PC-3 (cell line): ENCODE measurements around the gene ZNF710. TPM values are rescaled to one million over a fixed set of nuclear protein-coding genes. Genes with fewer than 3 reads are reported as not detected.

ENCODE experiments used
- ATAC-seq: fragments of 200-7000 bp; cut with Tn5 transposase; 2 replicates; pipeline ENCODE4 v1.9.1; 2020; ENCODE audit warnings: mild to moderate bottlenecking, moderate library complexity
- BruUV-seq: library from RNA; stranded (reverse); fragments of 400-500 nt; replicated peaks from 2 replicates; lab custom pipeline; 2021; lab: Mats Ljungman, UMichigan
- CTCF ChIA-PET: fragments of 300-600 bp; sonication (Branson Sonifier 250); formaldehyde crosslinking; loops from one replicate; lab custom pipeline; 2022; ENCODE audit warnings: antibody characterized with exemption; lab: Charles Lee
- POLR2A ChIA-PET: fragments of 300-600 bp; sonication (Branson Sonifier 250); formaldehyde crosslinking; loops from one replicate; lab custom pipeline; 2022; ENCODE audit warnings: antibody characterized with exemption; ENCODE audit not compliant: unreplicated experiment; lab: Charles Lee
- DNase-seq: peaks from one replicate; pipeline ENCODE4 v3.0.0-alpha.2; 2015
- H2AFZ ChIP-seq: fragments of 300-600 bp; sonication (generic); 2 replicates; pipeline ENCODE4 v1.6.0; 2016; ENCODE audit warnings: antibody characterized with exemption, low read length
- H3F3A ChIP-seq: fragments of 300-600 bp; sonication (generic); one replicate; pipeline ENCODE4 v1.6.0; 2017; ENCODE audit warnings: antibody characterized with exemption, low read length, control low read depth, mild to moderate bottlenecking; ENCODE audit not compliant: unreplicated experiment
- H3K27ac ChIP-seq: fragments of 300-600 bp; sonication (generic); 2 replicates; pipeline ENCODE4 v1.5.1; 2016; ENCODE audit warnings: mild to moderate bottlenecking, low read length
- H3K27me3 ChIP-seq: fragments of 300-600 bp; sonication (generic); 2 replicates; pipeline ENCODE4 v1.6.1; 2016; ENCODE audit warnings: low read length, mixed read lengths
- H3K36me3 ChIP-seq: fragments of 300-600 bp; sonication (generic); 2 replicates; pipeline ENCODE4 v1.6.1; 2016; ENCODE audit warnings: low read depth, mixed run types, low read length, mixed read lengths
- H3K4me1 ChIP-seq: fragments of 300-600 bp; sonication (generic); 2 replicates; pipeline ENCODE4 v1.5.1; 2016; ENCODE audit warnings: low read length; ENCODE audit not compliant: insufficient read depth
- H3K4me2 ChIP-seq: fragments of 300-600 bp; sonication (generic); 2 replicates; pipeline ENCODE4 v1.6.0; 2016; ENCODE audit warnings: low read length
- H3K4me3 ChIP-seq: fragments of 300-600 bp; sonication (generic); 2 replicates; pipeline ENCODE4 v1.5.1; 2016; ENCODE audit warnings: mild to moderate bottlenecking, low read length, mixed read lengths
- H3K79me2 ChIP-seq: fragments of 300-600 bp; sonication (generic); 2 replicates; pipeline ENCODE4 v1.6.1; 2017; ENCODE audit warnings: low read length, mixed read lengths
- H3K9ac ChIP-seq: fragments of 300-600 bp; sonication (generic); 2 replicates; pipeline ENCODE4 v1.6.0; 2016; ENCODE audit warnings: mild to moderate bottlenecking, low read length
- H3K9me2 ChIP-seq: fragments of 300-600 bp; sonication (generic); replicated peaks from 2 replicates; pipeline ENCODE4 v1.6.1; 2016; ENCODE audit warnings: mixed run types, low read length, mixed read lengths
- H3K9me3 ChIP-seq: fragments of 300-600 bp; sonication (generic); 2 replicates; pipeline ENCODE4 v1.6.1; 2016; ENCODE audit warnings: low read length, mixed read lengths
- H4K20me1 ChIP-seq: fragments of 300-600 bp; sonication (generic); 2 replicates; pipeline ENCODE4 v1.6.1; 2016; ENCODE audit warnings: low read length, mixed read lengths
- EZH2 ChIP-seq: fragments of 300-600 bp; sonication (generic); IDR thresholded peaks from one replicate; pipeline ENCODE4 v1.6.1; 2017; ENCODE audit warnings: antibody characterized with exemption, mild to moderate bottlenecking, low read length; ENCODE audit not compliant: unreplicated experiment
- EZH2phosphoT487 ChIP-seq: fragments of 300-600 bp; sonication (generic); IDR thresholded peaks from 2 replicates; pipeline ENCODE4 v1.6.1; 2018; ENCODE audit warnings: mild to moderate bottlenecking, antibody characterized with exemption, low read length, borderline replicate concordance
- intact Hi-C: fragments of 100-400 bp; cut with micrococcal nuclease; formaldehyde crosslinking; loops from 2 replicates; pipeline ENCODE4 v1.9.0; 2023
- total RNA-seq: library from RNA; depleted of rRNA; stranded (reverse); fragments of >200 nt; gene quantifications from 2 replicates; pipeline ENCODE4 v1.2.3, GENCODE V29; 2014
- TF ChIP-seq, protein P1 (sequence below): fragments of 300-600 bp; sonication (generic); conservative IDR thresholded peaks from 2 replicates; pipeline ENCODE4 v1.5.1; 2017; ENCODE audit warnings: antibody characterized with exemption, low read depth, mild to moderate bottlenecking, low read length

The ZNF710 gene
- total RNA-seq, 1 experiment from 2014 or later, result 12.9 TPM

DNA sequence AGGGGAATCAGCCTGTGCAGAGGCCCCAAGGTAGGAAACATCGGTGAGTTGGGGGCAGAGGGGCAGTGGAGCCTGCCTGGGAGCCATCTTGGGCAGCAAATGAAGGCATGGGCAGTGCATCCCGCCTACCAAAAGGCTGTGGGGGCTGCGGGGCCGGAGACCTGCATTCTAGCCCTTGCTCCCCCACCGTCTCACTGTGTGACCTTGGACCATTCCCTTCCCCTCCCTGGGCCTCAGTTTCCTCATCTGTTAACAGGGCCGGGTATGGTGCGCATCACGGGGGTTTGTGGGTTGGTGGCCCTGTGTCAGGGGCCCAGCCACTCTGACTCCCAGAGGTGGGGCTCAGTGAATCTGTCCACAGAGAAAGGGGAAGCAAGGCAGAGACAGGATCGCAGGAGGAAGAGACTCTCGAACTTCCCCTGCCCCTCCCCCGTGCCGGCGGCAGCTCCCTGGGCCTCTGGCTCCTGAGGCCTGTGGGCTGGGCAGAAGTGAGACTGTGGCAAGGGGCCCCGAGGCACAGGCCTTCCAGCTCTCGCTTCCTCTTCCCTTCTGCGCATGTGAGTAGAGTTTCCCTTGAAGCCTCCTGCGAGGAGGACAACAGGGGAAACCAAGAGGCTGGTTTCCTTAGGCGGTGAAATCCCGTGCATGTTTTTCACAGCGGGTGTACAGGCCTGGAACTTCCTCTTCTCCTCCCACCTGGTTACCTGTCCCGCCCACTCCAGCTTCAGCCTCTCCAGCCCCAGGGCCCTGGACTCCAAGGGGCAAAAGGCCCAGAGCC is 58.3 kb downstream of the ZNF710 start:
- Histone ChIP-seq H2AFZ (no peak overlapping the region), H3K27me3 (no peaks in the 10 kb centered on the region), H3K9ac (no peak overlapping the region), H3K36me3 (no peaks in the 10 kb centered on the region), H3K4me1 (no peaks in the 10 kb centered on the region), H3K27ac (no peak overlapping the region), H3K9me2 (no peaks in the 10 kb centered on the region), H3K4me2 (no peak overlapping the region), H4K20me1 (no peaks in the 10 kb centered on the region), H3K4me3 (no peak overlapping the region), H3F3A (no peaks in the 10 kb centered on the region), H3K79me2 (no peaks in the 10 kb centered on the region), H3K9me3 (no peaks in the 10 kb centered on the region)
- DNase-seq, result no peak
- ATAC-seq, result no peak
- POLR2A ChIA-PET, result no interaction called here
- intact Hi-C loops, result no loop called here
- TF ChIP-seq EZH2, result no peak
- TF ChIP-seq, protein P1, sequence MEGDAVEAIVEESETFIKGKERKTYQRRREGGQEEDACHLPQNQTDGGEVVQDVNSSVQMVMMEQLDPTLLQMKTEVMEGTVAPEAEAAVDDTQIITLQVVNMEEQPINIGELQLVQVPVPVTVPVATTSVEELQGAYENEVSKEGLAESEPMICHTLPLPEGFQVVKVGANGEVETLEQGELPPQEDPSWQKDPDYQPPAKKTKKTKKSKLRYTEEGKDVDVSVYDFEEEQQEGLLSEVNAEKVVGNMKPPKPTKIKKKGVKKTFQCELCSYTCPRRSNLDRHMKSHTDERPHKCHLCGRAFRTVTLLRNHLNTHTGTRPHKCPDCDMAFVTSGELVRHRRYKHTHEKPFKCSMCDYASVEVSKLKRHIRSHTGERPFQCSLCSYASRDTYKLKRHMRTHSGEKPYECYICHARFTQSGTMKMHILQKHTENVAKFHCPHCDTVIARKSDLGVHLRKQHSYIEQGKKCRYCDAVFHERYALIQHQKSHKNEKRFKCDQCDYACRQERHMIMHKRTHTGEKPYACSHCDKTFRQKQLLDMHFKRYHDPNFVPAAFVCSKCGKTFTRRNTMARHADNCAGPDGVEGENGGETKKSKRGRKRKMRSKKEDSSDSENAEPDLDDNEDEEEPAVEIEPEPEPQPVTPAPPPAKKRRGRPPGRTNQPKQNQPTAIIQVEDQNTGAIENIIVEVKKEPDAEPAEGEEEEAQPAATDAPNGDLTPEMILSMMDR, result no peak
- no TSS peak for BruUV-seq
- CTCF ChIA-PET, result no interaction called here

DNA sequence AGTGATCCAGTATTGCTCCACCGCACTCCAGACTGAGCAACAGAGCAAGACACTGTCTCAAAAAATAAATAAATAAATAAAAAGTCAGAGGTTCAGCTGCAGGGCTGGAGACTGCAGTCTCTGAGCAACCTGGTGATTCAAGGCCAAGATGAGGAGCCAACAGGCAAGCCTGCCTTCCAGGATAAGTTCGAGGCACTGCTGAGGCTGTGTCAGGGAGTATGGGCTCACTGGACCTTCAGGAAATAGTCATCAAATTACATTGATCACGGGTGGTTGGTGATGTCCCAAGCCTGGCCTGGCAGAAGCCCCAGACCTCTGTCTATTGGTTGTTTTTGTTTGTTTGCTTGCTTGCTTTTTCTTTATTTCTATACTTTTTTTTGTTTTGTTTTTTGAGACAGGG is 59.7 kb downstream of the ZNF710 start:
- no peaks in the 10 kb centered on the region for H4K20me1 ChIP-seq
- H3K4me3 ChIP-seq, result no peak overlapping the region
- no peak for ATAC-seq
- no peak overlapping the region for H3K9ac ChIP-seq
- ChIA-PET POLR2A (no interaction called here), CTCF (no interaction called here)
- no peaks in the 10 kb centered on the region for H3K79me2 ChIP-seq
- H3K36me3 ChIP-seq, result no peaks in the 10 kb centered on the region
- no peaks in the 10 kb centered on the region for H3F3A ChIP-seq
- no peak overlapping the region for H3K27ac ChIP-seq
- H3K4me2 ChIP-seq, result no peak overlapping the region
- H3K27me3 ChIP-seq, result no peaks in the 10 kb centered on the region
- intact Hi-C loops, result no loop called here
- no peaks in the 10 kb centered on the region for H3K9me3 ChIP-seq
- DNase-seq, result no peak
- no peak overlapping the region for H2AFZ ChIP-seq
- BruUV-seq, result no TSS peak
- no peaks in the 10 kb centered on the region for H3K4me1 ChIP-seq
- no peaks in the 10 kb centered on the region for H3K9me2 ChIP-seq
- no peak for TF ChIP-seq EZH2phosphoT487
- TF ChIP-seq EZH2, result no peak
- TF ChIP-seq, protein P1, result no peak

DNA sequence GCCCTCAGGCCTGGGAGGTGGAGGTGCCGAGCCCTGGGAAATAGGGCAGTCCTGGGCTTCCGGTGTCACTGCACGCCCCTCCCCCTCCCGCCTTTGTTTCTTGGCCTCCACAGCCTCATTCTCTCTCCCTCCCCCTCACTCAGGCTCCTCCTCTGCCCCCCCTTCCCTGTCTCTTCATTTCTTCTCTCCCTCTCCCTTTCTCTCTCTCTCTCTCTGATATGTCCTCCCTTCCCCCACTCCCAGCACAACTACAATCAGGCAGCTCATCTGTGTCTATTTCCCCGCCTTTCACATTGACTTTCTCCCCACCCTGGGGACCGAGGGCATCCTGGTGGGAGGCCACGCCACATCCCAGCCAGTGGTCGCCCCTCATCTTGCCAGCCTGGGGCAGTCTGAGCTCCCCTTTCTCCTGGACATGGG is 60.9 kb downstream of the ZNF710 start:
- H3K4me2 ChIP-seq, result no peak overlapping the region
- no peaks in the 10 kb centered on the region for H3K27me3 ChIP-seq
- ATAC-seq, result no peak
- no peak overlapping the region for H3K9ac ChIP-seq
- no peaks in the 10 kb centered on the region for H3K36me3 ChIP-seq
- no peak overlapping the region for H3K27ac ChIP-seq
- no peaks in the 10 kb centered on the region for H3K9me2 ChIP-seq
- no peak overlapping the region for H3K4me3 ChIP-seq
- no peaks in the 10 kb centered on the region for H3K4me1 ChIP-seq
- H3K79me2 ChIP-seq, result no peaks in the 10 kb centered on the region
- no peak for DNase-seq
- POLR2A ChIA-PET, result no interaction called here
- no peaks in the 10 kb centered on the region for H4K20me1 ChIP-seq
- TF ChIP-seq, protein P1, result no peak
- TF ChIP-seq EZH2phosphoT487 (no peak), EZH2 (no peak)
- no peaks in the 10 kb centered on the region for H3K9me3 ChIP-seq
- no TSS peak for BruUV-seq
- H2AFZ ChIP-seq, result no peak overlapping the region
- H3F3A ChIP-seq, result no peaks in the 10 kb centered on the region
- intact Hi-C loops, result no loop called here
- CTCF ChIA-PET, result interaction anchor here (1.1 kb wide), 1 partner anchor 57 kb away, joined by 3 read pairs; no protein-coding TSS in a partner anchor
